GM18502 (cell line): ENCODE results near the gene HLA-DRB5.
"Not testable (repeated sequence)": the region's sequence is repeated elsewhere in the genome, so short reads cannot be mapped to it uniquely, and the experiment has no call there.

ENCODE experiments used
- ATAC-seq: cut with Tn5 transposase; IDR thresholded peaks from one replicate; pipeline ENCODE4 v1.9.1; 2021; ENCODE audit warnings: mild to moderate bottlenecking; ENCODE audit not compliant: unreplicated experiment, poor library complexity

HLA-DRB5 gene

GRCh38 chr6:32529697-32530430 lies at the start of gene HLA-DRB5:
Gene HLA-DRB5 (minus strand): TSS chr6:32530287. CDS start chr6:32530224, 63 bp downstream.
- ATAC-seq = peak; percentile 43

DNA sequence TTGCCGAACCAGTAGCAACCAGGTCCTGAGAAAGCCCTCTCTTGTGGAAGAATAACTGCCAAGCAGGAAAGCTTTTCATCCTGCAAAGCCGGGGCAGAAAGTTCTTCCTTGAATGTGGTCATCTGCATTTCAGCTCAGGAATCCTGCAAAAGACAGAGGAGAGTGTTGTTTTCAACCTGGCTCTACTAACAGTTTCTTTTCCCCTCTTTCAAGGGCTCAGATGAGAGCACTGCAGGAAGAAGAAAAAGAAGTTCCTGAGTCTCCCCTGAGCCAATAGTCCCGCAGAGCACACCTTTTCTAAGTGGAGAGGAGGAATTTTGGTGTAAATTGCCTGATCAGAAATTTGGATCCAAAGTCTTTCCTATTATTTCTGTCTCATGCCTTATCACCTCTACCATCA lies 48.9 kb upstream of the HLA-DRB5 start:
- ATAC-seq = no peak

GRCh38 chr6:32577493-32577892 lies 47.4 kb upstream of the HLA-DRB5 start:
- ATAC-seq = not testable (repeated sequence)

GRCh38 chr6:32576250-32576649 lies 46.2 kb upstream of the HLA-DRB5 start:
- no peak for ATAC-seq

GRCh38 chr6:32570363-32570905 lies 40.3 kb upstream of the HLA-DRB5 start:
- no peak for ATAC-seq

DNA sequence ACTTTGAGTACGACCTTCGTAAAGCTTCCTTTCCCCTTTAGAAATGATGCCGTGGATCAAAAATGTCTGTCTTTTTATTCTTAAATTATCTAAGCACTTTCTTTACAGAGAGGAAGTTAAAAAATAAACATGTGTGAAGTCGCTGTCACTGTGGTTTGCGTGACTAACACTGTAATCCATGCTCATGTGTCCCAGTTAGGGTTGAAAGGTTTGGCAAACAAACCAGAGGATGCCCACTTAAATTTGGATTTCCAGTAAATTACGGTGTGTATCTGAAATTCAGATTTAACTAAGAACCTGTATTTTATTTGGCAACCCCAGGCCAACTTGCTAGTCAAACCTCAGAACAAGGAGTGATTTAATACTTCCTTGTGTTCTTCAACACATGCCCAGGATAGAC lies 38.5 kb upstream of the HLA-DRB5 start:
- ATAC-seq = no peak

- ATAC-seq = no peak
Observed at GRCh38 chr6:32566957-32567356, 36.9 kb upstream of the HLA-DRB5 start.

GRCh38 chr6:32565511-32565910 lies 35.4 kb upstream of the HLA-DRB5 start:
- no peak for ATAC-seq

- no peak for ATAC-seq
Observed at GRCh38 chr6:32562940-32563339, 32.9 kb upstream of the HLA-DRB5 start.

- ATAC-seq = no peak
Observed at GRCh38 chr6:32559747-32560146, 29.7 kb upstream of the HLA-DRB5 start.

- ATAC-seq = no peak
Observed at GRCh38 chr6:32558426-32559057, 28.5 kb upstream of the HLA-DRB5 start.

DNA sequence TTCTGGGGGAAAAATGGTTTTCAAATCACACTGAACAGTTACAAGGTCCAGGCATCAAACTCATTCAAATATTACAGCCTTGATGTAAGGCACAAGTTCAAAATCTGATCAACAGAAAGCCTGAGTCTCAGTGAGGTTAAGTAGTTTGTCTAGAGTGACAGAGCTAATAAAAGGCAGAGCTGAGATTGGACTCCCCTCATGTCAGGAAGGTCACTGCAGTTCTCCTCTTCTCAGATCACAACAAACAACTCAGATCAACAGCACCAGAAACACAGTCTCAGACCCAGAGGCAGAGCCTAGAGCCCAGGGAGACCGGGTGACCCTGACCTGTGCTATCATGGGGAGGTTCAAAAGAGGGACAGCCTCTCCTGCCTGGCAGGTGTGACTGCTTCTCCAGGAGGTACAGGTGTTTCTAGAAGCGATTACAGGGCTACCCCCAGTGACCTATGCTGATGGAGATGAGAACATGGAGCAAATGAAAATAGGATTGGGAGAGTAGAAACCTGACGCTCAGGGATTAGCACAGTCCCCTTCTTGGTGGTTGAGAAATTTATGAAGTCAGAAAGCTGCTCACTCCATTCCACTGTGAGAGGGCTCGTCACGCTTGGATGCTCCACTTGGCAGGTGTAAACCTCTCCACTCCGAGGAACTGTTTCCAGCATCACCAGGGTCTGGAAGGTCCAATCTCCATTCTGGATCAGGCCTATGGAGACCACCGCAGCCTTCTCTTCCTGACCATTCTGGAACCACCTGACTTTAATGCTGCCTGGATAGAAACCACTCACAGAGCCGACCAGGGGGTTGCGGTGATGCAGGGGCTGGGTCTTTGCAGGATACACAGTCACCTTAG lies 24.3 kb upstream of the HLA-DRB5 start:
- no peak for ATAC-seq

GRCh38 chr6:32553037-32553742 lies 23.1 kb upstream of the HLA-DRB5 start:
- no peak for ATAC-seq

GRCh38 chr6:32551410-32551809 lies 21.3 kb upstream of the HLA-DRB5 start:
- no peak for ATAC-seq

DNA sequence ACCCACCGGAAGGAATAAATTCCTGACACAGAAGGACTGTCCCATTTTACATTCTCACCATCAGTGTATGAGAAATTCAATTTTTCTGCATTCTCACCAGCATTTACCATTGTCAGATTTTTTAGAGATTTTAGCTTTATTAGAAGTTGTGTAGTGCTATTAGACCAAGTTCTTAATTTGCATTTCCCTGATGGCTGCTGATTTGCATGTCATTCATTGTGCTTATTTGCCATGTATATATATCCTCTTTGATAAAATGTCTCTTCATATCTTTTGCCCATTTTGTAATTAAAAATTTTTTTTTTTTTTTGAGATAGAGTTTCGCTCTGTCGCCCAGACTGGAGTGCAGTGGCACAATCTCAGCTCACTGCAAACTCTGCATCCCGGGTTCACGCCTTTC lies 9.8 kb upstream of the HLA-DRB5 start:
- no peak for ATAC-seq

DNA sequence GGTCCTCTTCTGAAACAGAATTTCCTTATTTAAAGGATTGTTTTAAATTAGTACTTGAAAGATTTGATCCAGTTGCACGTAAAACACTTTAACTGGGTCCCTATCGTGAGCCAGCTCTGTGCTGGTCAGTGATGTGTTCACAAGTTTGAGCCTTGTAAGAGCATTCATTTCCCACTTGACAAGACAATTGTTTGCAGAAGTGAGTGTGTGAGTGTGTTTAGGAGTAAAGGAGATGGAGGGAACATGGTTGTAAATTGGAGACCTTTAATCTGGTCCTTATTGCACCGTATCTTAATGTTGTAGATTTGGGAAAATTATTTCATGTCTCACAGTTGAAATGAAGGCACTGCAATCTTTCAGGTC lies 325 bp upstream of the HLA-DRB5 start:
- ATAC-seq = peak; percentile 50

- ATAC-seq = no peak
Observed at GRCh38 chr6:32522302-32523047, 7.6 kb downstream of the HLA-DRB5 start.

DNA sequence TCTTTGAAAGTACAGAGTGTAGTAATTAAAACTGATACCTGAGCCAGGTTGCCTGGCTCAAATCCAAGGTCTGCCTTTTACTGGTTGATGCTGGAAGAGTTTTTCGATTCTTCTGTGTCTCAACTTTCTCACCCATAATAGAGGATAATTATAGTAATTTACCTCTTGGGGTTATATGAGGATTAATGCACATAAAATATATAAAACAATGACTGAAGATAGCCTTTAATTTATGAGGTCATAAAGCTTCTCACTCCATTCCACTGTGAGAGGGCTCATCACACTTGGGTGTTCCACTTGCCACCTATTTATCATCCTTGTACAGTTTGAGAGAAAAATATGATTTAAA lies 10.2 kb downstream of the HLA-DRB5 start:
- ATAC-seq = no peak

DNA sequence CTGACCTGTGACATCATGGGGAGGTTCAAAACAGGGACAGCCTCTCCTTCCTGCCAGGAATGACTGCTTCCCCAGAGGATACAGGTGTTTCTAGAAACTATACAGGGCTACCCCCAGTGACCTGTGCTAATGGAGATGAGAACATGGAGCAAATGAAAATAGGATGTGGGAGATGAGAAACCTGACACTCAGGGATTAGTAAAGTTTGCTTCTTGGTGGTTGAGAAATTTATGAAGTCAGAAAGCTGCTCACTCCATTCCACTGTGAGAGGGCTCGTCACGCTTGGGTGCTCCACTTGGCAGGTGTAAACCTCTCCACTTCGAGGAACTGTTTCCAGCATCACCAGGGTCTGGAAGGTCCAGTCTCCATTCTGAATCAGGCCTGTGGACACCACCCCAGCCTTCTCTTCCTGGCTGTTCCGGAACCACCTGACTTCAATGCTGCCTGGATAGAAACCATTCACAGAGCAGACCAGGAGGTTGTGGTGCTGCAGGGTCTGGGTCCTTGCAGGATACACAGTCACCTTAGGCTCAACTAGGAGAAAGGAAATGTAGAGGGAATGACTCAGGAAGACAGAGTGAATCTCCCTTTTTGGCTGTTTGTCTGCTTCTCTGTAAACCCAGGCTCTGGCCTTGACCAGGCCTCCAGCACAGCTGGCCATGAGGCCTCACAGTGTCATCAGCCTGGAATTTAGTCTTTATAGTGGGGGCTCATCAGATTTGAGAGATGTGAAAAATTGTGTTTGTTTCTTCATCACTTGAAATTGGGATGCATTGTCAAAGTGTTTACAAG lies 10.8 kb downstream of the HLA-DRB5 start:
- no peak for ATAC-seq
